HEK293 (cell line): ENCODE results near the gene ZNF76.

Experiments
- CTCF ChIA-PET: fragments of 350-600 bp; formaldehyde crosslinking; extraction: SDS; loops from one replicate; lab custom pipeline; 2021; ENCODE audit warnings: antibody characterized with exemption; lab: Yijun Ruan, JAX
- POLR2A ChIA-PET: fragments of 300-600 bp; formaldehyde crosslinking; extraction: SDS; loops from one replicate; lab custom pipeline; 2020; ENCODE audit warnings: antibody characterized with exemption, inconsistent platforms; lab: Yijun Ruan, JAX
- H3K27ac ChIP-seq: fragments of 200-500 bp; sonication (Bioruptor generic); 2 replicates; pipeline ENCODE4 v1.5.1; 2014; ENCODE audit warnings: low read depth, low read length, control low read depth, inconsistent platforms; ENCODE audit errors: extremely low read depth
- H3K36me3 ChIP-seq, 2 experiments: fragments of 200-500 bp in 1 of 2; sonication (Bioruptor generic) in 1 of 2; 1 replicate in 1 of 2; 2 replicates in 1 of 2; pipeline ENCODE4 v1.5.1; 2014 to 2017; ENCODE audit warnings: inconsistent platforms in 2 of 2, low read length in 2 of 2; ENCODE audit not compliant: control insufficient read depth in 2 of 2, insufficient read depth in 1 of 2
- H3K4me1 ChIP-seq: fragments of 200-500 bp; sonication (Bioruptor generic); 2 replicates; pipeline ENCODE4 v1.5.1; 2014; ENCODE audit warnings: mild to moderate bottlenecking, low read length, inconsistent platforms; ENCODE audit not compliant: control insufficient read depth, insufficient read depth
- H3K4me3 ChIP-seq: 2 replicates; pipeline ENCODE4 v1.5.1; 2011; ENCODE audit warnings: low read depth, mild to moderate bottlenecking, control low read depth, low read length, moderate library complexity
- H3K9me3 ChIP-seq: fragments of 200-500 bp; sonication (Bioruptor generic); 2 replicates; pipeline ENCODE4 v1.5.1; 2014; ENCODE audit warnings: low read depth, low read length, inconsistent platforms; ENCODE audit not compliant: control insufficient read depth, insufficient read depth
- KLF9 ChIP-seq: fragments of 450-650 bp; formaldehyde crosslinking; IDR thresholded peaks from 2 replicates; pipeline ENCODE4 v1.5.1; 2016; ENCODE audit warnings: missing biosample characterization, missing genetic modification characterization, low read depth
- MEIS1 ChIP-seq: sonication (generic); formaldehyde crosslinking; IDR thresholded peaks from 2 replicates; pipeline ENCODE4 v1.8.1; 2022; ENCODE audit warnings: missing genetic modification reagents, mild to moderate bottlenecking, borderline replicate concordance
- SCRT1 ChIP-seq: fragments of 450-650 bp; formaldehyde crosslinking; IDR thresholded peaks from 2 replicates; pipeline ENCODE4 v1.5.1; 2016; ENCODE audit warnings: missing biosample characterization, missing genetic modification characterization, borderline replicate concordance
- SCRT2 ChIP-seq: fragments of 450-650 bp; formaldehyde crosslinking; IDR thresholded peaks from 2 replicates; pipeline ENCODE4 v1.5.1; 2016; ENCODE audit warnings: missing biosample characterization, missing genetic modification characterization
- SP7 ChIP-seq: fragments of 450-650 bp; formaldehyde crosslinking; IDR thresholded peaks from 2 replicates; pipeline ENCODE4 v1.5.1; 2016; ENCODE audit warnings: missing biosample characterization, missing genetic modification characterization
- ZBTB17 ChIP-seq: fragments of 450-650 bp; formaldehyde crosslinking; IDR thresholded peaks from 2 replicates; pipeline ENCODE4 v1.5.1; 2016; ENCODE audit warnings: missing biosample characterization, missing genetic modification characterization
- ZNF121 ChIP-seq: fragments of 450-650 bp; formaldehyde crosslinking; IDR thresholded peaks from 2 replicates; pipeline ENCODE4 v1.5.1; 2016; ENCODE audit warnings: missing biosample characterization, missing genetic modification characterization
- ZNF157 ChIP-seq: fragments of 450-650 bp; formaldehyde crosslinking; IDR thresholded peaks from 2 replicates; pipeline ENCODE4 v1.5.1; 2016; ENCODE audit warnings: missing biosample characterization, missing genetic modification characterization
- ZNF223 ChIP-seq: fragments of 450-650 bp; formaldehyde crosslinking; IDR thresholded peaks from 2 replicates; pipeline ENCODE4 v1.5.1; 2016; ENCODE audit warnings: missing biosample characterization, missing genetic modification characterization
- ZNF404 ChIP-seq: fragments of 450-650 bp; formaldehyde crosslinking; IDR thresholded peaks from 2 replicates; pipeline ENCODE4 v1.5.1; 2017; ENCODE audit warnings: missing biosample characterization, missing genetic modification characterization
- ZNF513 ChIP-seq: fragments of 450-650 bp; IDR thresholded peaks from 2 replicates; pipeline ENCODE4 v1.5.1; 2018; ENCODE audit warnings: missing biosample characterization, missing genetic modification characterization
- ZNF521 ChIP-seq: fragments of 450-650 bp; formaldehyde crosslinking; IDR thresholded peaks from 2 replicates; pipeline ENCODE4 v1.5.1; 2017; ENCODE audit warnings: missing biosample characterization, mild to moderate bottlenecking, missing genetic modification characterization
- ZNF544 ChIP-seq: fragments of 450-650 bp; formaldehyde crosslinking; IDR thresholded peaks from 2 replicates; pipeline ENCODE4 v1.5.0; 2017; ENCODE audit warnings: missing biosample characterization, missing genetic modification characterization
- ZNF549 ChIP-seq: fragments of 450-650 bp; IDR thresholded peaks from 2 replicates; pipeline ENCODE4 v1.5.1; 2018; ENCODE audit warnings: missing biosample characterization, missing genetic modification characterization, mild to moderate bottlenecking, inconsistent platforms, moderate library complexity
- TF ChIP-seq, protein P1 (sequence below): fragments of 450-650 bp; formaldehyde crosslinking; IDR thresholded peaks from 2 replicates; pipeline ENCODE4 v1.5.1; 2017; ENCODE audit warnings: missing biosample characterization, mild to moderate bottlenecking, missing genetic modification characterization, moderate library complexity

ZNF76 gene

GRCh38 chr6:35265523-35265922, 6.0 kb downstream of the ZNF76 start (continued):
- TF ChIP-seq, protein P1, sequence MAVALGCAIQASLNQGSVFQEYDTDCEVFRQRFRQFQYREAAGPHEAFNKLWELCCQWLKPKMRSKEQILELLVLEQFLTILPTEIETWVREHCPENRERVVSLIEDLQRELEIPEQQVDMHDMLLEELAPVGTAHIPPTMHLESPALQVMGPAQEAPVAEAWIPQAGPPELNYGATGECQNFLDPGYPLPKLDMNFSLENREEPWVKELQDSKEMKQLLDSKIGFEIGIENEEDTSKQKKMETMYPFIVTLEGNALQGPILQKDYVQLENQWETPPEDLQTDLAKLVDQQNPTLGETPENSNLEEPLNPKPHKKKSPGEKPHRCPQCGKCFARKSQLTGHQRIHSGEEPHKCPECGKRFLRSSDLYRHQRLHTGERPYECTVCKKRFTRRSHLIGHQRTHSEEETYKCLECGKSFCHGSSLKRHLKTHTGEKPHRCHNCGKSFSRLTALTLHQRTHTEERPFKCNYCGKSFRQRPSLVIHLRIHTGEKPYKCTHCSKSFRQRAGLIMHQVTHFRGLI (tag by site-specific recombination) = no peak

GRCh38 chr6:35267446-35267845, 7.9 kb downstream of the ZNF76 start:
- POLR2A ChIA-PET = interaction anchor here (1.4 to 2.1 kb wide), 2 partner anchors 8 to 10 kb away, joined by 4 to 20 read pairs; partner anchors contain the start of gene ZNF76
- CTCF ChIA-PET = interaction anchor here (0.7 to 1.3 kb wide), 4 partner anchors 21 to 148 kb away, joined by 3 to 4 read pairs (median 3); no protein-coding TSS in a partner anchor
- peaks cover 4% of the 10 kb centered on the region; the same call in 1 of the 2 replicates for H3K4me1 ChIP-seq
- H3K36me3 ChIP-seq = no peaks in the 10 kb centered on the region; a peak in 1 of 3 replicates
- H3K27ac ChIP-seq = no peak overlapping the region
- 0 out of 2 replicates have a peak, but pooled peaks have one; percentile 25 for TF ChIP-seq ZBTB17 (tag by site-specific recombination)
- TF ChIP-seq ZNF544 (tag by site-specific recombination) = no peak
- no peaks in the 10 kb centered on the region for H3K9me3 ChIP-seq
- no peak overlapping the region for H3K4me3 ChIP-seq

DNA sequence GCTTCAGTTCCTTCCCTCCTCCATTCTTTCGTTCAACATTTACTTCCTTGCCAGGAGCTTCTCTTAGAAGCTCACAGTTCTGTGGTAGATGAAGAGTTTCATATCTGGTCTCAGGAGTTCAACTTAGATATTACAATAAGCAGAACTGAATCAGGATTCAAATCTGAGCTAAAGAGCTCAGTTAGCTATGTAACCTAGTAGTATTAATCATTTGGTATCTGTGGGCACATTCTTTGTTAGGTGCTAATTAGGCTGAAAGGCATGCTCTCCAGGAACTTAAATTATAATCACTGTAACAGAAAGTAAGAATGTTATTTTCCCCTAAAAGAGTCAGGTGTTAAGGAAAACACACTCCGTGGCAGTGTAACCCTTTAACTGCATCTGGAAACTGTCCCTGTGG, 8.4 kb downstream of the ZNF76 start:
- POLR2A ChIA-PET = interaction anchor here (0.7 to 2.1 kb wide), 4 partner anchors 9 to 182 kb away, joined by 4 to 20 read pairs (median 5); partner anchors contain the start of gene ZNF76
- CTCF ChIA-PET = interaction anchor here (0.7 to 1.3 kb wide), 6 partner anchors 20 to 200 kb away, joined by 3 to 10 read pairs (median 3); no protein-coding TSS in a partner anchor
- Histone ChIP-seq H3K27ac (no peak overlapping the region), H3K4me1 (peaks cover 4% of the 10 kb centered on the region; the same call in 1 of the 2 replicates), H3K9me3 (no peaks in the 10 kb centered on the region), H3K4me3 (no peak overlapping the region), H3K36me3 (no peaks in the 10 kb centered on the region; a peak in 1 of 3 replicates)
- TF ChIP-seq SP7 (tag by site-specific recombination) (0 out of 2 replicates have a peak, but pooled peaks have one; percentile 26), SCRT1 (tag by site-specific recombination) (no peak)

DNA sequence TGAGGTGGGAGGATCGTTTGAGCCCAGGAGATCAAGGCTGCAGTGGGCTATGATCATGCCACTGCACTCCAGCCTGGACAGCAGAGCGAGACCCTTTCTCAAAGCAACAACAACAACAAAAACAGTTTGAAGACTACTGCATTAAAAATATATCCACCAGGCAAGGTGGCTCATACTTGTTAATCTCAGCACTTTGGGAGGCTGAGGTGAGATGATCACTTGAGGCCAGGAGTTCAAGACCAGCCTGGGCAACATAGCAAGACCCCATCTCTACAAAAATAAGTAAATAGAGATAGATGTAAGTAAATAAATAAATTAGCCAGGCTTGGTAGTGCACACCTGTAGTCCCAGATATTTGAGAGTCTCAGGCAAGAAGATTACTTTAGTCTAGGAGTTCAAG, 12.5 kb downstream of the ZNF76 start:
- H3K9me3 ChIP-seq = no peaks in the 10 kb centered on the region
- ChIA-PET POLR2A (interaction anchor here (1.1 kb wide), 1 partner anchor 13 kb away, joined by 4 read pairs; the partner anchor contains the start of gene ZNF76), CTCF (no interaction called here)
- peaks cover 4% of the 10 kb centered on the region; the same call in 1 of the 2 replicates for H3K4me1 ChIP-seq
- no peak overlapping the region for H3K27ac ChIP-seq
- no peak overlapping the region for H3K4me3 ChIP-seq
- no peaks in the 10 kb centered on the region; a peak in 1 of 3 replicates for H3K36me3 ChIP-seq
- no peak for TF ChIP-seq ZNF157
- peak; percentile 98 for TF ChIP-seq ZNF121 (tag by site-specific recombination)

GRCh38 chr6:35273822-35274559, 14.5 kb downstream of the ZNF76 start:
- no peaks in the 10 kb centered on the region for H3K9me3 ChIP-seq
- POLR2A ChIA-PET = interaction anchor here (1.6 kb wide), 1 partner anchor 15 kb away, joined by 5 read pairs; the partner anchor contains the start of gene ZNF76
- TF ChIP-seq ZNF404 (tag by site-specific recombination) (no peak), KLF9 (tag by site-specific recombination) (no peak), ZNF223 (tag by site-specific recombination) (no peak), MEIS1 (no peak), ZNF549 (tag by site-specific recombination) (no peak), SCRT2 (tag by site-specific recombination) (peak; percentile 48), ZNF521 (no peak), ZNF513 (tag by site-specific recombination) (peak; percentile 81)
- H3K4me3 ChIP-seq = no peak overlapping the region
- no peaks in the 10 kb centered on the region; a peak in 1 of 3 replicates for H3K36me3 ChIP-seq
- CTCF ChIA-PET = interaction anchor here (0.6 to 1.4 kb wide), 3 partner anchors 13 to 194 kb away, joined by 3 to 4 read pairs (median 4); no protein-coding TSS in a partner anchor
- H3K27ac ChIP-seq = no peak overlapping the region
- H3K4me1 ChIP-seq = no peaks in the 10 kb centered on the region
